C4-2B (cell line): ENCODE data around the gene CUL9.

Experiments
- H3K27ac ChIP-seq: fragments of 450-650 bp; 2 replicates; pipeline ENCODE4 v1.5.1; 2017
- CTCF ChIP-seq: fragments of 450-650 bp; conservative IDR thresholded peaks from 2 replicates; pipeline ENCODE4 v1.5.1; 2017; ENCODE audit warnings: mild to moderate bottlenecking
- ZFX ChIP-seq: fragments of 450-650 bp; IDR thresholded peaks from 2 replicates; pipeline ENCODE4 v1.6.1; 2017

Gene CUL9

GRCh38 chr6:43211955-43212354 lies 30.0 kb downstream of the CUL9 start:
- no peak overlapping the region for H3K27ac ChIP-seq
- no peak for TF ChIP-seq ZFX

GRCh38 chr6:43213431-43213830 lies 31.4 kb downstream of the CUL9 start:
- no peak overlapping the region for H3K27ac ChIP-seq
- no peak for TF ChIP-seq ZFX
- TF ChIP-seq CTCF = no peak

GRCh38 chr6:43215066-43215465 lies 33.1 kb downstream of the CUL9 start:
- no peak for TF ChIP-seq CTCF
- TF ChIP-seq ZFX = no peak
- no peak overlapping the region for H3K27ac ChIP-seq

- TF ChIP-seq ZFX (no peak), CTCF (no peak)
Observed at GRCh38 chr6:43216200-43216599, 34.2 kb downstream of the CUL9 start.

GRCh38 chr6:43217351-43217750 lies 35.4 kb downstream of the CUL9 start:
- TF ChIP-seq CTCF = no peak
- no peak for TF ChIP-seq ZFX
- no peak overlapping the region for H3K27ac ChIP-seq

More at GRCh38 chr6:43216200-43216599, 34.2 kb downstream of the CUL9 start:
- H3K27ac ChIP-seq = no peak overlapping the region

- no peak for TF ChIP-seq ZFX
- no peak for TF ChIP-seq CTCF
Observed at GRCh38 chr6:43219119-43219518, 37.1 kb downstream of the CUL9 start.

GRCh38 chr6:43219814-43220213 lies 37.8 kb downstream of the CUL9 start:
- no peak for TF ChIP-seq ZFX
- TF ChIP-seq CTCF = no peak
- H3K27ac ChIP-seq = no peak overlapping the region

More at GRCh38 chr6:43219119-43219518, 37.1 kb downstream of the CUL9 start:
- H3K27ac ChIP-seq = no peak overlapping the region

GRCh38 chr6:43220439-43220951 lies 38.5 kb downstream of the CUL9 start:
- H3K27ac ChIP-seq = no peak overlapping the region
- no peak for TF ChIP-seq CTCF
- no peak for TF ChIP-seq ZFX
